Stimulated activated CD4-positive, alpha-beta T cell treated with anti-CD3 and anti-CD28 coated beads, Interleukin-15, amount 100 ng/mL, for 48 hours (primary cell): Measurements from ENCODE around the gene RNF144B.
"Not testable (repeated sequence)": the region's sequence is repeated elsewhere in the genome, so short reads cannot be mapped to it uniquely, and the experiment has no call there.

Source experiments
- DNase-seq, 2 donors: peaks; one replicate each; pipeline ENCODE4 v3.0.0-alpha.2; 2020; ENCODE audit warnings: low read depth in 2 of 2

Gene RNF144B

DNA sequence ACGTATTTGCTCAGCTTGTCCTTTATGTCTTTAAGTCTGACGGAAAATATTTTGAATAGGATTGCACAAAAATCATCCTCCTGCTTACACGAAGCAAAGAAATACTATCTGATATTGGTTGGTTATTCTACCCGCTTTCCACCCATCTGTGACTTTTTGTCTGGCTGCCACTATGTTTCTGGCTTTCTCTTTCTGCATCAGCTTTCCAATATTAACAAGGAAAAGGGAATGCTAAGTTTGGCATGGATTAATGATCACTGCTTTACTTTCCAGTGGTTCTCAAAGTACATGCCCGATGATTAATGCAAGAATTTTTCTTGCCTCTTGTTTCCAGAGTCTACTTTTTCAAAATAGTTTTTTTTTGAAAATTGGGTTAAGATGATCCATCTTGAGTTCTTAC lies 57.0 kb downstream of the RNF144B start:
- DNase-seq = no peak

DNA sequence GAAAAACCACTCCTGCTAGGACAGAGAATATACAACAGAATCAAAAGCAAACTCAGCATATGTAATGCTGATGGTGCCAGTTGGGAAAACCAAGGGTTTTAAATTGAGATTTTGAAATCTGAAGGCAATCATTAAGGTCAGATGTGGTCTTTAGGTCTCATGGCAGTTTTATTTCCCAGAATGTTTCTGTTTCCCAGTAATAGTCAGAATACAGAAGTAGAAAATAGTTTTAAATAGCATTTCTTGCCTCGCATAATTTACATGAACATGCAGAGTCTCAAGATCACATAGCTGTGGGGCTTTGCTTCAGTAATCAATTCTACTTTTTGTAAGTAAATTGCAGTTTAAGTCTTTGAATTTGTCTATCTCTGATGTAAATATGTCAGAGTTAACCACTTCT lies 58.1 kb downstream of the RNF144B start:
- no peak for DNase-seq

DNA sequence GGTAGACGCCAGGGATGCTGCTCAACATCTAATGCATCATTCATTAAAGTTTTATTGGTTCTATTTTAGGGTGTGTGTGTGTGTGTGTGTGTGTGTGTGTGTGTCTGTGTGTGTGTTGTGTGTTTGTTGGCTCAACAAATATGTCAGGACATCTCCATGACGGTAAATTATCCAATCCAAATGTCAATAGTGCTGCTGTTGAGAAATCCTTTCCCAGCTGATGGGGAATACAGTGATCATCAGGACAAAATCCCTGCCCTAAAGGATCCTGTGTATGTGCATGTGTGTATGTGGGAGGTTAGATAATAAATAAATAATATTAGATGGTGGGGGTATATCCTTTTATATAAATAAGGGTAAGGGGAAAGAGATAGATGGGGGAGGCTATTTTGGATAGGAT lies 59.6 kb downstream of the RNF144B start:
- no peak for DNase-seq

DNA sequence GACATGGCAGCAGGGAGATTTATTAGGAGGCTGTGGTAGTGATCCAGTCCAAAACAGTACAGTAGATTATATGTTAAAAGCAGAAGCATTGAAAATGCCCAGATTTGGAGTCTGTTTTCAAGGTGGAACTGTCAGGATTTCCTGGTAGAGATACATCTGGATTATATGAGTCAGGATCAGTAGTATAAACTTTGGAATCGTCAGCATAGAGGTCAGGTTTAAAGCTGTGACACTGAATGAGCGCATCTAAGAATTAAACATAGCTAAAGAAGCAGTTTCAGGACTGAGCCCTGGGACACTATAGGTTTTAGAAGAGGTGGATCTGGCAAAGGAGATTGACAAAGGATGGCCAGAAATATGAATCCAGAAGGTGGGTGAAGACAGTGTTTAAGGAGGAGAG lies 60.4 kb downstream of the RNF144B start:
- no peak for DNase-seq

DNA sequence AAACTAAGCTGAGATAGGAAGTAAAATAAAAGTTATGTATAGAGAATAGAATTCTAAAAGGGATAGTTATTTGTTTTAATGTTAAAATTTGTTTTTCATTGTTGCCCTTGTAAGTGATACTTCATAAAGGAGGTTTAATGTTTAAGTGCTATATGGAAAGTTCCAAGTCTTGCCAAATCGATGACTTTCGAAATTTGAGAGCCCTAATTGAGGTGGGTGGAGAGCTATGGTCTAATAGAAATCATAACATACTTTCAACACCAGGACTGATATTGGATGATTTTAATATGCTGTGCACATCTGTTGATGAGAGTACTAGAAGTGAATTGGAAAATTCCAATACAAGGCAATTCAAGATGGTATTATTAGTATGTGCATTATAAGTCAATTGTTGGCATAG lies 64.6 kb downstream of the RNF144B start:
- DNase-seq = no peak

DNA sequence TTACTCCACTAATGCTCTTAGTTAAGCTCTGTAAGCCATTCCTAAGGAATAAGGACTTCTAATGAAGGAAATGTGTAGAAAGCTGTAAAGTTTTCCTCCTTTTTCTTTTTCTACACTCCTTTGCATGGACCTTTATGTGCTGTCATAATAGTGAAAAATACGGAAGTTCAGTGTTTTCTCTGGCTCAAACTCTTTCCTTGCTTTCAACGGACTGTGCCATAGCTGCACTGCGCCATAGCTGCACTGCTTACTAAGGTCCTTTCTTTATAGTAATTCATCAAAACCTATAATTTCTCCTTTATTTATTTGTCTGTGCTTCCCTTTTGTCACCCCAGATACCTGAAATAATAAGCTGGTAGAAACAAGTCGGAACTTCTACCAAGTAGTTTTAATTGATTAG lies 67.3 kb downstream of the RNF144B start:
- DNase-seq = no peak

DNA sequence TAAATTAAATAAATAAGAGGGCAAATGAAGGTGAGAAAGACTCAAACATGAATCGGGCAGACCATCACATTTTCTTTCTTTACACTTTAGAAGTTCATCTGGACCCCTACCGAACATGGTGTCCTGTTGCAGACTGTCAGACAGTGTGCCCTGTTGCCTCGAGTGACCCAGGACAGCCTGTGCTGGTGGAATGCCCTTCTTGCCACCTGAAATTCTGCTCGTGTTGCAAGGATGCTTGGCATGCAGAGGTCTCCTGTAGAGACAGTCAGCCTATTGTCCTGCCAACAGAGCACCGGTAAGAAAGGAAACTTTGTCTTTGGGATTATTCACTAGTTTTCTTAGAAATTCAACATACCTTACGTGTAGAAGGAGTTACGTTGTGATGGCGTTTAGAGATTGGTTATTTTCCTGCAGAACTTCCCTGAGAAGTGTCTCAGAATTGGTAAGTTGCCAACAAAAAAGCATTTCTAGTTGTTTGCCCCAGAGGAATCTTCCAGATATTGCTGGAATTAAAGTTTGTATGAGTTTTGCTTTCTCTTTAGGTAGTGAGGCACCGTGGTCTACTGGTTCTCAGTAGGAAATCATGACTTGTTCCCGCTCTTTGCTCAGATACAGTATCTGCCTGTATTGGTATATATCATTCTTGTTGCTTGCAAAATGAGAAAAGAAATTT lies 70.1 kb downstream of the RNF144B start:
- no peak for DNase-seq

DNA sequence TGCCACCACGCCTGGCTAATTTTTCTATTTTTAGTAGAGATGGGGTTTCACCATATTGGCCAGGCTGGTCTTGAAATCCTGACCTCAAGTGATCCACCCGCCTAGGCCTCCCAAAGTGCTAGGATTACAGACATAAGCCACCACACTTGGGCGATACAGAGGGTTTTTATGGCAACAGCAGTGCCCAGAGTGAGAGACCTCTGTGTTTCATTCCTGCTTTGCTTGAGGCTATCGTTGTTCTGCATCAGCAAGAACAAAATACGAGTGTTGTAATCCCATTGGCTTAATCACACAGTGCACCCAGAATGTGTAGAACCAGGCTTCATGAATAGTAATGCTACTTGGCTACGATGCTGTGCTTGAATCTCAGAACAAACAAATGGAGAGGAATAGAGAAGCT lies 70.9 kb downstream of the RNF144B start:
- DNase-seq = not testable (repeated sequence)

DNA sequence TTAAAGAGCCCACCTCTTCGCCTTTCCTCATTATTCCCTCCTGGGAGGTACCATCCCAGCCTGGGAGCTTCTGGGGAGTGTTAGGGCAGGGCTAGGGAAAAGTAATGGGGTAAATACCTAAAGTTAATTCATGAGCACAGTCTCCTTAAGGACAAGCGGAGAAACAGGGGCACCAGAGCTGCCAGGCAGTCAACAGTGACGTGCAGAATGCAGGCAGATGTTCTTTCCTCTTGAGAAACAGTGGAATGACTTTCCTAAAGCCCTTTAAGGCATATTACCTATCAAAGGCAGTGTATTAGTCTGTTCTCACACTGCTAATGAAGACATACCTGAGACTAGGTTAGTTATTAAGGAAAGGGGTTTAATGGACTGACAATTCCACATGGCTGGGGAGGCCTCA lies 76.3 kb downstream of the RNF144B start:
- no peak for DNase-seq

DNA sequence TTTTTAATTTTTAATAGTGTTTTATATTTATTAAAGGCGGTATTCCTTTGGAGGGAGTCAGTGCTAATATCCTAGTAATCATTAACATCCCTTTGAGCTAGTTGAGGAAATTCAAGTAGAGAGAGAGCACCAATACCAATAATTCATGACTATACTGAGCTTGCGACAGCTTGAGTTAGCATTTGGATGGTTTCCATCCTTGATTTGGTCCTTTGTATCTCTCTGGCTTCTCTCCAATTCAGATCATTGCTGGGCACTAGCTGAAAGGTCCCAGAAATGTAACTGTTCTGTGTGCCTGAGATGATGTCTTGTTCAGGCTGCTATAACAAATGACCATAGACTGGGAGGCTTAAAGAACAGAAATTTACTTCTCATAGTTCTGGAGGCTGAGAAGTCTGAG lies 77.0 kb downstream of the RNF144B start:
- DNase-seq = no peak

DNA sequence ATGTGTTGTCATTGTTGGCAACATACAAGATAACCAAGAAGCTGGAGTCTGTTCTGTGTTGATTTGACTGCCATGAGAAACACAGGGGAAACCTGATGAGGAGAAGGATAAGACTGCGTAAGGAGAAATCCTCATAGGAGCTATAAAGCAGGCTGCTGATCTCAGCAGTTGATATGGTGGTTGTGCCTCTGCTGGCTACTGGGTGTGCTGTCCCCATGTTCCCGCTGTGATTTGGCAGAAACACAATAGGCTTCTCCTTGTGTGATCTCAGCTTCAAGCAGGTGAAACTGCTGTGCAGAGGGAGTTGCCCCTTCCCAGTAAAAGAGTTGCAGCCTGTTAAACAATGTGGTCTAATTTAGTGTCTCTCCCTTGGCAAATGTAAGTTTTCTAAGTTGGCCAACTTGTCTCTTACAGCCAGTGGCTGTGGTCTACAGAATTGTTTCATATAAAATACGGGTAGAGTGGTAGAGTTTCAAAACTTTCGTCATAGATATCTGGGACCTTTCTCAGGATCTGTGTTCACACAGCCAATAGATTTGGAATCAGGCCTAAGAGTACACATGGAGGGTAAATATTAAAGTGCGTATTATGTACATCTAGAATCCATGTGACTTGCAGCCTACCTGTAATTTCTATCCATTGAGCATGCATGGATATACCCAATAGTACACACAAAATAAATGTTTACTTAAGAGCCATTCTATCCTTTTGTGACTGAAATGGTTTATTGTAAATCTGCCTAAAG lies 78.4 kb downstream of the RNF144B start:
- DNase-seq = no peak

DNA sequence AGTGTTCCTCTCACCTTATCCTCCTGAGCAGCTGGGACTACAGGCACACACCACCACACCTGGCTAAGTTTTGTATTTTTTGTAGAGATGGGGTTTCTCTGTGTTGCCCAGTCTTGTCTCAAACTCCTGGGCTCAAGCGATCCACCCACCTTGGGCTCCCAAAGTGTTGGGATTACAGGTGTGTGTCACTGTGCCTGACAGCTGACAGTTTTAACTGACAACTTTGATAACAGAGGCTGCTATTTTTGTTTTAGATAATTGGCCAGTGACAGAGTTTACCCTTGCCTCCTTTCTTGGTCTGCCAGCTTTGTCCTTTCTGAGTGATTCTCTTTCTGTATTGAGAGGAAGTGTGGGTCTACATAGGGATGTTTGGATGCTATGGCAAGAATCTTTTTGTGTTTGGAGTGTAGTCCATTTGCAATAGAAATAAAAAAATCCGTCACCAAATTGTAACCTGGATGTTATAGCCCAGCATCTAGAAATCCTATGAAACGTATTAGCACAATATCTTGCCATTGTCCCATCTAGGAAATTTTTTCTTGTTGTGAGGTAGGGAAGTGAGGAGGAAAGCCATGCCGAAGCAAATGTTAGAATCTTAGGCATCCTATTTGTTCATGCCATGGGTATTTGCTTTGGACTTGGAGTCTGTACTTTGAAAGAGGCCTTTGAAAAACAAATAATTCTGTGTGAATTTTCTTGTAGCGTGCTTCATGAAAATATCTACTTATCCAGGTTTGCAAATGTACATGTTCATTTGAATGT lies 80.8 kb downstream of the RNF144B start:
- no peak for DNase-seq

DNA sequence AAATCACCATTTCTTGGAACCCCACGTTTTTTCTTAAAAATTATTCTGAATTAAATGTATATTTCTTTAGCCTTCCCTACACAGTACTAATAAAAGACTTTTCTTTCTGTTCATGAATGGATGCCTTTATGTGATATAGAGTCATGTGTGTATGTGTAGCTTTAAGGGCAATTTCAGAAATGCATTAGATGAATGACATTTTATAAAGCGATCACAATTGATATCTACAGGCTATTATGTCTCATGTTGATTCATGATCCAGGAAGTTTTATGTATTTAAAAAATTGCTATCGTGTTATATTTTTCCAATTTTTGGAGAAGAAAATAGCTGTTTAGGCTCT lies 81.3 kb downstream of the RNF144B start:
- no peak for DNase-seq

DNA sequence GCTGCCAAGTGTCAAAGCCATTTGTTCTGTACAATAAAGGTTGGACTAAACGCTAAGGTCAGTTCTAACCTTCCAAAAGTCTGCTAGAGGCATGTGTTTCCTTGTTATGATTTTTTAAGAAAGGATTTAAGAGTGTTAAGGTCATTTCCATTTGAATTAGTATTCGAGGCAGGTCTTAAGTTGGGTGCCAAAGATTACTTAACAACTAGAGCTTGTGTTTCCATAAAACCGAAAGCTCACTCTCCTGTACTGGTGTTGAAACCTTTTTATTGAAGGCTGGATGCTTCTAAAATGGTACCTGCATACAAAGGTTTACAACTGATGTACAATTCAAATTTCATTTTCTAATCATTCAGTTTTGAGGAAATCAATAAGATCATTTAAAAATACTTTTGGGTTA lies 82.4 kb downstream of the RNF144B start:
- DNase-seq = no peak

DNA sequence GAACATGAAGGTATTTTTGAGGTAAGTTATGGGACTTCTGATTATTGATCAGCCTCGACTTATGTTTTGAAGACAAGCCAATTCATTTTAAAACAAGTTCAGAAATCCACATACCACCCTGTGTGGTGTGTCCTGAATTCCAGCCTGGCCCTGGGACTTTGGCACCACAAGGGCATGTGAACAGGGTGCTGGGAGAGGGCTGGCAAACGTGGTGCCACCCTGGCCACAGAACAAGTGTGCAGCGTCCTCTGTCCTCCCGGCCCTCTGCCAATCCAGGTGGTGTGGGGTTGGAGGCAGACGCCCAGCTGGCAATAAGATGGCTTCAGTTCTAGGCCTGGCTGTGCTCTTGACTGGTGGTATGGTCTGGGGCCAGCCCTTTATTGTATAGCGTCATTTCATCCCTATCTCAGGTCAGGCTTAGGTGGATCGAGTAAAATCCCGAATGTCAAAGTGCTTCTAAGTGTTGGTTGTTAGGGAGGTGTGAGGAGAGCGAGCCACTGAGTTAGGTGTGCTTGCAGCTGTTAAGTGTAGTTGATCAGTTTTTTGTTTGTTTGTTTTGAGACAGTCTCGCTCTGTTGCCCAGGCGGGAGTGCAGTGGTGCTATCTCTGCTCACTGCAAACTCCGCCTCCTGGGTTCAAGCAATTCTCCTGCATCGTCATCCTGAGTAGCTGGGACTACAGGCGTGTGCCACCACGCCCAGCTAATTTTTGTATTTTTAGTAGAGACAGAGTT lies 84.2 kb downstream of the RNF144B start:
- no peak for DNase-seq

DNA sequence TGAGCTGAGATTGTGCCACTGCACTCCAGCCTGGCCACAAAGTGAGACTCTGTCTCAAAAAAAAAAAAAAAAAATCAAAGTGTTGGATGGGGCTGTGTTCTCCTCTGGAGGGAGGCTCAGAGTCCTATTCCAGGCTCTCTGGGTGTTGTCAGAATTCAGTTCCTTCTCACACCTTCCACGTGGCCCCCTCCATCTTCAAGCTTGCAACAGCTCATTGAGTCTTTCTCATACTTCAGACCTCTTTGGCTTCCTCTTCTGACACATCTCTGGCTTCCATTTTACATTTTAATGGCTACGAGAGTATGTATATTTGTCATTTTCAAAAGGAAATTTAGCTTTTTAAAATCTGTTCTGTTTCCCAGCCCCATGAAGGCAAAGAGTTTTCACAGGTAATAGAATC lies 85.8 kb downstream of the RNF144B start:
- no peak for DNase-seq

DNA sequence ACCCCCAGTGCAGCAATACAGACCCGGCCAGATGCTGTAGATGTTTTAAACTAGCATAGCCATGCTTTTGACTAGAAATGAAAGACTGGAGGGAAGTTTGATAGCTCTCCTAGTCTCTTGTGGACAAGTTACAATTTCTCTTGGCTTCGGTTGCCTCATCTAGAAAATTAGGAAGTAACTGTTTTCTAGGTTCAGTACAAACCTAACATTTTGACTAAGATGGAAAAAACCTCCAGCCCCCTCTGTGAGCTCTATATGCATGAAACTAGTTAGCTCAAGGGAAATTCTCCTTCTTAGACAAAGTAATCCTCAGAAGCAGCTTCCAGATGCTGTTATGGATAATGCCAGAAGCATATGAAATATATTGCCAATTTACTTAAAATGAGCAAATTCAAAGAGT lies 86.6 kb downstream of the RNF144B start:
- DNase-seq = no peak

DNA sequence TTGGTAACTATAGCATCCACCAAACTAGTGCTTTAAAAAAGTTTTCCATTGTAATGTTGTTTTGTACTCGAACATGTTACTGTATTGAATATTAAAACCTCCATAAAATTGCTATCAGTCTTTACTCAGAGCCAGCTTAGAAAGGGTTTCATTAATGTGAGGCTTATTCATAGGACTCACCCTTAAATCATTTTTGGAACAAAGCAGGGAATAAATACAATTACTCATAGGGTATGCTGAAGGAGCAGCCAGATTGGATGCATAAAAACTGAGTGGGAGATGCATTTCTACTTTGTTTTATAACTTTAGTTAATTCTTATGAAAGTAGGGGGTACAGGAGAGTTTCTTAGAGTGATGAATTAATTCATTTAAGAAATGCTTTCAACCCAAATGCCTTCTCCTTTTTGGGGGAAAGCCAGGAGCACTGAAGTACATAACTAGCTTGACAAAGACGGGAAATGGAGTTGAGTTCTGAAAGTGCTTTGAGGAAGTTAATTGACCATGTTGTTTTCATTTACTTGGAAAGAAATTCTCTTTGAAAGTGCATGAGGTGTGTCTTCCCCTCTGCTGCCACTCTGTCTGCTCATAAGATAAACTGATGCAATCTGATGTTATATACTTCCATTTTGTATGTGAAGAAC lies 90.3 kb downstream of the RNF144B start:
- DNase-seq = no peak

DNA sequence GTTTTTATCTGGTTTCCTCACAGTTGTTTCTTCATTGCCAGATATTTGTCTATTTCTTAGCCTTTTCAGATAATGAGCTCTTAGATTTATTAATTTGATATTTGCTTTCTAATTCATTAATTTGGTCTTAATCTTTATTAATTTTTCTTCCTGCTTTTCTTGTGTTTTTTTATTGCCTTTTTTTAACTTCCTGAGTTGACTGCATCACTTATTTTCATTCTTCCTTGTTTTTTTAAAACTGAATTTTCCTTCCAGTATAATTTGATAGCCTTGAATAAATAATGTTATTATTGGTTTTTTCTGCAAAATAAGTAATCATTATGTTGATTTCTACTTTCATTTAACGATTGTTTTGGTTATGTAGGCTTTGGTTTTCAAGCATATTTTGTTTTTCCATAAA lies 91.5 kb downstream of the RNF144B start:
- no peak for DNase-seq

DNA sequence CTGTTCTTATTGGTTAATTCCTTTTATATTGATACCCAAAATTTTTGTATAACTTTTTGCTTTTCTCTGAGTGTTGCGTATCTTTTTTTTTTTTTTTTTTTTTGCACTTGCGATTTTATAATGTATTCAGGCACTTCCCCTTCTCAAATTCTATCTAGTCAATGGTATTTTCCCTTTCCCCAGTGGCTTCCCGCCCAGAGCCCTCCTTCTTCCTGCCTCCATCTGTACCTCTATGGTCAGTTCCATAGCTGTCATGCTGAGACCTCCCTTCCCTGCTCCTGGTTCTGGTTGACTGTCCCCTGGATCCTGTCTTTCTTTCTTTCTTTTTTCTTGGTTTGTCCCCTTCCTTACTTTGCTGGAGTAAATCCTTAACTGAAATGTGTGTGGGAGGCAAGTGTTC lies 94.7 kb downstream of the RNF144B start:
- DNase-seq = no peak

DNA sequence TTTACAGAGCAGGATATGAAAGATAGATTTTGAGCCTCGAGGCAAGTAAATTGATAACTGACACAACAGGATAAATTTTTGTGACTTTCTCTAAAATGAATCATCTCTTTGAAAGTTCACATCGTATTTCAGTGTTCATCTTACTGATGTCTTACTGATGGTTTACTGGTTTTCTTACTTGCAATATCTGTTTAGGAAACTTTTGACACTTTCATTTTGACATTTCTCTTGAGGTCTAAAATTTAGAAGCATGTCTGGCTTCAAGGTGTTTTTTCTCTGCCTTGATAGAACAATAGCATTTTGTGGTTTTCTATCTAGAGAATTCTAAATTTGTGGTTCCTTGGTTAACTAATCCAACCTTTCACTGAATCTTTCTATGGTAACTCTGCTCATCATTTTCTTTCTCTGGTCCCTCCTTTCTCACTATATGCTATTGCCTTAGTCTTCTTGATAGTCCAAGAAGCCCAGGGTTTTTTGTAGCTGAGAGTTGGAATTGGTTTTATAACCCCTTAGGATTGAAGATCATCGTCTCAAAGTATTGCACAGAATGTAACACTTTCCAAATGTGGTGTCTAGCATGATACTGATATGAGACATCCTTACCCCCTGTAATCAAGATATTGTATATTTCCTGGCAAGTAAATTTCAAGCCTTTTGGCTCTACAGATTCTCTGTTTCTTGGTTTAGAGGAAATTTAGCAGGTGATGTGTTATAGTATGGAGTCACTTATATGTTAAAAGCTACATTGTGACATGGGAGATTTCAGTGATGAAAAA lies 98.7 kb downstream of the RNF144B start:
- DNase-seq = no peak
